Endothelial cell of umbilical vein (primary cell): ENCODE data around the gene SH3D19. TPM values are rescaled to one million over a fixed set of nuclear protein-coding genes. Genes with fewer than 3 reads are reported as not detected.

ENCODE experiments used
- BruUV-seq: library from RNA; stranded (reverse); fragments of 400-500 nt; replicated peaks from 2 replicates; lab custom pipeline; 2021; lab: Mats Ljungman, UMichigan
- CTCF ChIA-PET: fragments of 300-600, 350-600 bp; sonication (Branson Sonifier 250); formaldehyde crosslinking; loops from one replicate; lab custom pipeline; 2021; ENCODE audit warnings: antibody characterized with exemption, inconsistent platforms; lab: Charles Lee
- POLR2A ChIA-PET: fragments of 300-600, 350-600 bp; sonication (Branson Sonifier 250); formaldehyde crosslinking; loops from one replicate; lab custom pipeline; 2021; ENCODE audit warnings: antibody characterized with exemption, inconsistent platforms; lab: Charles Lee
- DNase-seq: peaks from one replicate; pipeline ENCODE4 v3.0.0-alpha.2; 2011; ENCODE audit warnings: low read depth, low spot score
- FAIRE-seq: peaks from 2 replicates; lab custom pipeline; 2011; peaks lifted over from hg19 to GRCh38; lab: Jason Lieb, UNC
- H2AFZ ChIP-seq: 2 replicates; pipeline ENCODE4 v1.6.0; 2012; ENCODE audit warnings: low read depth, low read length, control low read depth, inconsistent platforms
- H3K27ac ChIP-seq: 2 replicates; pipeline ENCODE4 v1.5.1; 2011; ENCODE audit warnings: low read depth, mild to moderate bottlenecking, control low read depth, low read length, moderate library complexity; ENCODE audit not compliant: insufficient read depth
- H3K27me3 ChIP-seq, 2 experiments: 2 replicates each; pipeline versions ENCODE4 v1.6.0 to v1.6.1; 2011; ENCODE audit warnings: low read length in 2 of 2, mixed read lengths in 1 of 2; ENCODE audit not compliant: control insufficient read depth in 2 of 2, insufficient read depth in 2 of 2
- H3K36me3 ChIP-seq, 2 experiments: 2 replicates in 1 of 2; 3 replicates in 1 of 2; pipeline ENCODE4 v1.5.1; 2011; ENCODE audit warnings: low read length in 2 of 2, mild to moderate bottlenecking in 1 of 2, moderate library complexity in 1 of 2; ENCODE audit not compliant: control insufficient read depth in 2 of 2, insufficient read depth in 2 of 2; ENCODE audit errors: extremely low read depth in 1 of 2
- H3K4me1 ChIP-seq: 3 replicates; pipeline ENCODE4 v1.5.1; 2011; ENCODE audit warnings: mild to moderate bottlenecking, low read length; ENCODE audit not compliant: control insufficient read depth, insufficient read depth; ENCODE audit errors: extremely low read depth
- H3K4me2 ChIP-seq: 2 replicates; pipeline ENCODE4 v1.6.1; 2011; ENCODE audit warnings: low read length, control low read depth, mixed read lengths; ENCODE audit not compliant: insufficient read depth
- H3K4me3 ChIP-seq, 3 experiments: fragments of 200-600 bp in 1 of 3; sonication (generic), shearing (Covaris generic) in 1 of 3; replicated peaks in 1 of 3; 2 replicates each; pipeline ENCODE4 v1.5.1; 2011 to 2016; ENCODE audit warnings: control low read depth in 3 of 3, low read length in 3 of 3, mild to moderate bottlenecking in 2 of 3, inconsistent platforms in 1 of 3, low read depth in 1 of 3, moderate library complexity in 1 of 3; ENCODE audit not compliant: insufficient read depth in 1 of 3
- H3K79me2 ChIP-seq: 2 replicates; pipeline ENCODE4 v1.6.0; 2012; ENCODE audit warnings: low read length, inconsistent platforms; ENCODE audit not compliant: control insufficient read depth, insufficient read depth
- H3K9ac ChIP-seq: replicated peaks from 2 replicates; pipeline ENCODE3; 2011; ENCODE audit warnings: low read length, control low read depth; ENCODE audit not compliant: insufficient read depth; ENCODE audit errors: extremely low read depth
- H3K9me1 ChIP-seq: replicated peaks from 3 replicates; pipeline ENCODE4 v1.6.0; 2011; ENCODE audit warnings: mild to moderate bottlenecking, low read length; ENCODE audit not compliant: control insufficient read depth, insufficient read depth; ENCODE audit errors: extremely low read depth
- H3K9me3 ChIP-seq: replicated peaks from 2 replicates; pipeline ENCODE4 v1.5.1; 2012; ENCODE audit warnings: low read length, inconsistent platforms; ENCODE audit not compliant: control insufficient read depth, insufficient read depth
- H4K20me1 ChIP-seq: replicated peaks from 2 replicates; pipeline ENCODE3; 2011; ENCODE audit warnings: mild to moderate bottlenecking, low read length; ENCODE audit not compliant: control insufficient read depth, insufficient read depth; ENCODE audit errors: extremely low read depth
- EZH2 ChIP-seq: IDR thresholded peaks from 2 replicates; pipeline ENCODE4 v1.6.1; 2012; ENCODE audit warnings: borderline replicate concordance, low read depth, mild to moderate bottlenecking, moderate library complexity, low read length, inconsistent platforms; ENCODE audit not compliant: severe bottlenecking
- FOS ChIP-seq: IDR thresholded peaks from 2 replicates; pipeline ENCODE4 v1.6.1; 2011; ENCODE audit warnings: mild to moderate bottlenecking, low read length, moderate library complexity, borderline replicate concordance; ENCODE audit not compliant: insufficient read depth
- GATA2 ChIP-seq: IDR thresholded peaks from 2 replicates; pipeline ENCODE4 v1.7.0; 2011; ENCODE audit warnings: low read depth, mild to moderate bottlenecking, moderate library complexity, mixed read lengths, low read length; ENCODE audit not compliant: insufficient read length, insufficient read depth
- JUN ChIP-seq: IDR thresholded peaks from 2 replicates; pipeline ENCODE4 v1.6.1; 2011; ENCODE audit warnings: borderline replicate concordance, low read depth; ENCODE audit not compliant: insufficient read length, insufficient read depth
- MAX ChIP-seq: IDR thresholded peaks from 2 replicates; pipeline ENCODE4 v1.6.1; 2011; ENCODE audit not compliant: insufficient read depth, insufficient read length
- MYC ChIP-seq: IDR thresholded peaks from one replicate; pipeline ENCODE4 v1.6.1; 2011; ENCODE audit warnings: mild to moderate bottlenecking, low read depth, low read length
- POLR2A ChIP-seq: IDR thresholded peaks from 2 replicates; pipeline ENCODE4 v1.6.1; 2012; ENCODE audit warnings: low read depth, mild to moderate bottlenecking, control low read depth, low read length
- POLR2AphosphoS5 ChIP-seq: IDR thresholded peaks from 2 replicates; pipeline ENCODE4 v1.6.1; 2012; ENCODE audit warnings: low read depth, mild to moderate bottlenecking, control low read depth, low read length, moderate library complexity; ENCODE audit not compliant: insufficient read depth
- dilution Hi-C: fragments of 300-500 bp; cut with MboI; formaldehyde crosslinking; loops from one replicate; pipeline ENCODE4 v1.15.0; 2019; ENCODE audit warnings: low sequenced_read_pairs; ENCODE audit not compliant: extremely low pct_ligation_motif_present
- intact Hi-C: fragments of 100-400 bp; cut with micrococcal nuclease; formaldehyde crosslinking; loops from one replicate; pipeline ENCODE4 v1.10.0; 2022
- polyA plus RNA-seq, 4 experiments: library from polyadenylated mRNA; depleted of rRNA in 3 of 4; stranded (reverse) in 3 of 4; unstranded in 1 of 4; fragments of >200 nt; gene quantifications; 2 replicates each; pipeline versions ENCODE4 v1.2.1 to v1.2.3, GENCODE V29; 2011 to 2012; ENCODE audit warnings: missing spikeins in 1 of 4
- total RNA-seq: library from RNA; stranded (reverse); gene quantifications from 2 replicates; pipeline ENCODE4 v1.2.3, GENCODE V29; 2021
- TF ChIP-seq, protein P1 (sequence below), 2 donors: IDR thresholded peaks; 1 replicate in 1 of 2; 2 replicates in 1 of 2; pipeline ENCODE4 v1.5.1; 2011; ENCODE audit warnings: low read length in 2 of 2, mild to moderate bottlenecking in 2 of 2, moderate library complexity in 2 of 2, control low read depth in 1 of 2, inconsistent platforms in 1 of 2, low read depth in 1 of 2; ENCODE audit not compliant: insufficient read depth in 1 of 2; ENCODE audit errors: extremely low read depth in 1 of 2

Gene SH3D19
- total and polyA plus RNA-seq, 2 donors (not counting 3 experiments of a cell fraction or from before 2014, with no cell fraction given): 37.5 to 92.8 TPM

GRCh38 chr4:151174784-151175183 lies 150.6 kb downstream of the SH3D19 start:
- Histone ChIP-seq H3K9me3 (no peaks in the 10 kb centered on the region), H3K4me3 (no peak overlapping the region), H3K36me3 (peaks cover 22 to 24% of the 10 kb centered on the region in 2 experiments), H2AFZ (no peak overlapping the region), H4K20me1 (no peaks in the 10 kb centered on the region), H3K27ac (no peak overlapping the region), H3K4me2 (no peak overlapping the region), H3K27me3 (no peaks in the 10 kb centered on the region), H3K9me1 (no peaks in the 10 kb centered on the region), H3K79me2 (peaks cover 4% of the 10 kb centered on the region), H3K4me1 (no peaks in the 10 kb centered on the region), H3K9ac (no peak overlapping the region)
- no peak for DNase-seq
- ChIA-PET POLR2A (no interaction called here), CTCF (no interaction called here)
- no TSS peak for BruUV-seq
- dilution Hi-C loops (no loop called here), intact Hi-C loops (no loop called here)
- no peak for FAIRE-seq
- TF ChIP-seq MAX: no peak
- TF ChIP-seq POLR2A: no peak
- no peak for TF ChIP-seq GATA2
- TF ChIP-seq, protein P1, sequence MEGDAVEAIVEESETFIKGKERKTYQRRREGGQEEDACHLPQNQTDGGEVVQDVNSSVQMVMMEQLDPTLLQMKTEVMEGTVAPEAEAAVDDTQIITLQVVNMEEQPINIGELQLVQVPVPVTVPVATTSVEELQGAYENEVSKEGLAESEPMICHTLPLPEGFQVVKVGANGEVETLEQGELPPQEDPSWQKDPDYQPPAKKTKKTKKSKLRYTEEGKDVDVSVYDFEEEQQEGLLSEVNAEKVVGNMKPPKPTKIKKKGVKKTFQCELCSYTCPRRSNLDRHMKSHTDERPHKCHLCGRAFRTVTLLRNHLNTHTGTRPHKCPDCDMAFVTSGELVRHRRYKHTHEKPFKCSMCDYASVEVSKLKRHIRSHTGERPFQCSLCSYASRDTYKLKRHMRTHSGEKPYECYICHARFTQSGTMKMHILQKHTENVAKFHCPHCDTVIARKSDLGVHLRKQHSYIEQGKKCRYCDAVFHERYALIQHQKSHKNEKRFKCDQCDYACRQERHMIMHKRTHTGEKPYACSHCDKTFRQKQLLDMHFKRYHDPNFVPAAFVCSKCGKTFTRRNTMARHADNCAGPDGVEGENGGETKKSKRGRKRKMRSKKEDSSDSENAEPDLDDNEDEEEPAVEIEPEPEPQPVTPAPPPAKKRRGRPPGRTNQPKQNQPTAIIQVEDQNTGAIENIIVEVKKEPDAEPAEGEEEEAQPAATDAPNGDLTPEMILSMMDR (IDR thresholded peaks at IDR 0.05; ENCODE audit: extremely low read depth in 1 of 2, insufficient read depth in 1 of 2, low read depth in 1 of 2, low read length in 2 of 2): no peak
- TF ChIP-seq EZH2: no peak
- TF ChIP-seq FOS: no peak
- no peak for TF ChIP-seq JUN
- TF ChIP-seq MYC: no peak
- no peak for TF ChIP-seq POLR2AphosphoS5
